Mucosa of rectum (tissue), 2 donors: ENCODE measurements around the gene PFDN6.
A peak's percentile ranks its signal among the peaks of the same experiment; 100 is the strongest.
"Not testable (repeated sequence)": the region's sequence is repeated elsewhere in the genome, so short reads cannot be mapped to it uniquely, and the experiment has no call there.

Source experiments
- H3K27ac ChIP-seq, 2 donors: one replicate each; pipeline ENCODE4 v1.7.0; 2013; ENCODE audit warnings: inconsistent platforms in 2 of 2, low read depth in 2 of 2, low read length in 2 of 2
- H3K27me3 ChIP-seq, 2 donors: one replicate each; pipeline ENCODE4 v1.7.0; 2013; ENCODE audit warnings: low read length in 2 of 2; ENCODE audit not compliant: control insufficient read depth in 2 of 2, insufficient read depth in 2 of 2
- H3K36me3 ChIP-seq, 2 donors: one replicate each; pipeline ENCODE4 v1.7.0; 2013; ENCODE audit warnings: low read length in 2 of 2; ENCODE audit not compliant: control insufficient read depth in 2 of 2, insufficient read depth in 2 of 2
- H3K4me1 ChIP-seq, 2 donors: one replicate each; pipeline ENCODE4 v1.7.0; 2013; ENCODE audit warnings: low read length in 2 of 2, mild to moderate bottlenecking in 1 of 2; ENCODE audit not compliant: control insufficient read depth in 2 of 2, insufficient read depth in 2 of 2
- H3K4me3 ChIP-seq, 2 donors: one replicate each; pipeline ENCODE4 v1.7.0; 2013; ENCODE audit warnings: low read length in 2 of 2
- H3K9ac ChIP-seq, 2 donors: one replicate each; pipeline ENCODE4 v1.7.0; 2013; ENCODE audit warnings: low read length in 2 of 2, low read depth in 1 of 2, mild to moderate bottlenecking in 1 of 2
- H3K9me3 ChIP-seq, 2 donors: one replicate each; pipeline ENCODE4 v1.7.0; 2013; ENCODE audit warnings: low read length in 2 of 2; ENCODE audit not compliant: control insufficient read depth in 2 of 2
- donor health status: healthy.
- donor health status: Normal muscosa, but diverticular disease.

The PFDN6 gene

DNA sequence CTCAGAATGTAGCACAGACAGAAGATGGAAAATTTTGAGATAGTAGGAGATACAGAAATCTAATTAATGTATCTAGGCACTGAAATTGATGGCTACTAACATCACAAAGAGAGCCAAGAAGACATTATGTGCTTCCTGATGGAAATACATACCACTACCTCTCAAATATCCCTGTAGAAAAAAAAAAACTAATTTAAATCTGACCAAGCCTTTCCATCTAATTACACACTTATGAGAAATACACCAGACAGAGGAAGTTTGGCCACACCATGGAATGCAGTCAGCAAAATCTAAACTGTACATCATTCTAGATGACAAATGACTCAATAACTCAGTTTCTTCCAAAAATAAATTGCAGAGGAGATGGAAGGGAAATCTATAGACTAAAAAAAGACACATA lies 36.6 kb upstream of the PFDN6 start:
- Histone ChIP-seq H3K9ac (no peak overlapping the region), H3K36me3 (peaks cover 0 to 17% of the 10 kb centered on the region in 2 donors), H3K9me3 (no peaks in the 10 kb centered on the region), H3K27ac (no peak overlapping the region), H3K4me3 (no peak overlapping the region), H3K27me3 (no peaks in the 10 kb centered on the region), H3K4me1 (peaks cover 17 to 21% of the 10 kb centered on the region in 2 donors)

DNA sequence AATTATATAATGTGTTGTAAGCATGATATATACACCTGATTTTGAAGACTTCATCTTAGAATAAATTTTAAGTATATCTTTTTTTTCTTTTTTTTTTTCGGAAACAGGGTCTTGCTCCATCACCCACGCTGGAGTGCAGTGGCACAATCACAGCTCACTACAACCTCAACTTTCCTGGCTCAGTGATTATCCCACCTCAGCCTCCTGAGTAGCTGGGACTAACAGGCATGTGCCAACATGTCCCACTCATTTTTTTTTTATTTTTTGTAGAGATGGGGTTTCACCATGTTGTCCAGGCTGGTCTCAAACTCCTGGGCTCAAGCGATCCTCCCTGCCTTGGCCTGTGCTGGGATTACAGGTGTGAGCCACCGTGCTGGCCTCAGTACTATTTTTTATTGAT lies 34.8 kb upstream of the PFDN6 start:
- H3K4me1 ChIP-seq, result peaks cover 7 to 9% of the 10 kb centered on the region in 2 donors
- H3K4me3 ChIP-seq, result no peak overlapping the region
- no peaks in the 10 kb centered on the region for H3K9me3 ChIP-seq
- H3K36me3 ChIP-seq, result peaks cover 4 to 22% of the 10 kb centered on the region in 2 donors
- H3K27ac ChIP-seq, result no peak overlapping the region
- H3K27me3 ChIP-seq, result no peaks in the 10 kb centered on the region
- H3K9ac ChIP-seq, result no peak overlapping the region

DNA sequence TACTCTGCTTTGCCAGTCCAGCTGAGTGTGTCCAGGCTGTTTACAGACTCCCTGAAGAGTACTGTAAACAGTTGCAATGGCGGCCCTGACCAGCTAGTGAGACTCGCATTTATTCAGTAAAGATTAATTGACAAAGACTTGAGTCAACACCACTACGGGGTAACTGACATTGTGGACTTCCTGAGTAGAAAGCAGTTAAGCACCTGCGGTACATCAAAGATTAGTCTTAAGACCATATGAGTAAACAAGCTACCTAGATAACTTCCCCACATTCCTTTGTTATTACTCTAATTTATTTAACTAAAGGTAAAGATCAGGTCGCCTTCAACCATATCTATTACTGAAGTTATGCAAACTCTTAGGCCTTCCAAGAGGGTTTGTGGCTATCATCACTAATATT lies 30.4 kb upstream of the PFDN6 start:
- Histone ChIP-seq H3K4me3 (no peak overlapping the region), H3K27ac (no peak overlapping the region), H3K9ac (no peak overlapping the region), H3K27me3 (no peaks in the 10 kb centered on the region), H3K4me1 (no peaks in the 10 kb centered on the region), H3K36me3 (peaks cover 18 to 27% of the 10 kb centered on the region in 2 donors), H3K9me3 (no peaks in the 10 kb centered on the region)

DNA sequence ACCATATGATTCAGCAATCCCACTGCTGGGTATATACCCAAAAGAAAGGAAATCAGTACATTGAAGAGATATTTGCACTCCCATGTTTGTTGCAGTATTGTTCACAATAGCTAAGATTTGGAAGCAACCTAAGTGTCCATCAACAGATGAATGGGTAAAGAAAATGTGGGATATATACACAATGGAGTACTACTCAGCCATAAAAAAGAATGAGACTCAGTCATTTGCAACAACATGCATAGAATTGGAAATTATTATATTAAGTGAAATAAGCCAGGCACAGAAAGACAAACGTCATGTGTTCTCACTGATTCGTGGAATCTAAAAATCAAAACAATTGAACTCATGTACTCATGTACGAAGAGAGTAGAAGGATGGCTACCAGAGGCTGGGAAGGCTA lies 26.9 kb upstream of the PFDN6 start:
- H3K4me1 ChIP-seq, H3K9ac ChIP-seq, H3K27ac ChIP-seq, H3K4me3 ChIP-seq, H3K9me3 ChIP-seq, H3K27me3 ChIP-seq: not testable (repeated sequence)
- H3K36me3 ChIP-seq, result peaks cover 41 to 56% of the 10 kb centered on the region in 2 donors

DNA sequence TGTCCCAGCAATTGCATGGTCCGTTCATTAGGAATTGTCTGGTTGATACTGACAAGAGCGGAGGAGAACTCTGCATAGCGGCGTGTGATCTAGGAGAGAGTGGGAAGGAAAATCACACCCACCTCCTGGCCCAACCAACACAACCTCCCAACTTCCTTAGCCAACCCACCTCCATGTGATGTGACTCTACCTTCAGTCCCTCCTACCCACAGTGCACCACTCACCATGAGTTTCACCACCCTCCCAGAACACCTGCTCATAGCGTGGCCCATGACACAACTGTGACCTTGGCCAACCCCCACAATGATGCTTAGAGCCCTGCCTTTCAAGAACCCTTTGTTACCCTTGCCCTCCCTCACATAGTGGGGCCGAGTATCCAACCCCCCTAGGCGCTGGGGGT lies 25.4 kb upstream of the PFDN6 start:
- no peaks in the 10 kb centered on the region for H3K9me3 ChIP-seq
- H3K27ac ChIP-seq, result no peak overlapping the region
- H3K27me3 ChIP-seq, result no peaks in the 10 kb centered on the region
- H3K4me3 ChIP-seq, result no peak overlapping the region
- no peak overlapping the region for H3K9ac ChIP-seq
- no peaks in the 10 kb centered on the region for H3K4me1 ChIP-seq
- H3K36me3 ChIP-seq, result peaks cover 42 to 64% of the 10 kb centered on the region in 2 donors

DNA sequence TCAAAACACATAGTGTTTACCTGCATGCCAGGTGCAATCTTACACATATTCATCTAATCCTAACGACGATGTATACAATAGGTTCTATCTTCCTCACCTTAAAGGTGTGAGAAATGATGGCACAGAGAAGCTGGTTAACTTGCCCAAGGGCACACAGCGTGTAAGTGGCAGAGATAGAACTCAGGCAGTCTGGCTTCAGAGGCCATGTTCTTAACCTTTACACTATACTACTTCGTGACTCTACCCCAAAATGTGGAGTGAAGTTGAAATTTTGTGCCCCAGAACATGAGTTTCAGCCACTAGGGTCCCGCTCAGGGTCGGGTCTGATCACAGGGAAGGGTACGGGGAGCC lies 18.3 kb upstream of the PFDN6 start:
- Histone ChIP-seq H3K9ac (peak overlapping the region; percentile 95), H3K4me1 (peaks cover 34 to 43% of the 10 kb centered on the region in 2 donors), H3K27me3 (no peaks in the 10 kb centered on the region), H3K27ac (peak overlapping the region; percentile 94 to 95), H3K36me3 (peaks cover 41 to 50% of the 10 kb centered on the region in 2 donors), H3K9me3 (no peaks in the 10 kb centered on the region), H3K4me3 (peak overlapping the region; percentile 86 to 98)

GRCh38 chr6:33271468-33272274 lies 17.7 kb upstream of the PFDN6 start, which contains the start of the genes RPS18 and VPS52:
RPS18 (plus strand) TSS chr6:33272075; CDS start chr6:33272120, 45 bp downstream.
VPS52 (minus strand) TSS chr6:33271876; CDS start chr6:33271675, 201 bp downstream.
- H3K27ac ChIP-seq, result peak within 1 kb of the TSS; percentile 94 to 95
- peak within 1 kb of the TSS; percentile 95 for H3K9ac ChIP-seq
- H3K9me3 ChIP-seq, result no peaks in the 10 kb centered on the region
- no peaks in the 10 kb centered on the region for H3K27me3 ChIP-seq
- peaks cover 40 to 46% of the 10 kb centered on the region in 2 donors for H3K36me3 ChIP-seq
- H3K4me3 ChIP-seq, result peak within 1 kb of the TSS; percentile 86 to 98
- peaks cover 40 to 49% of the 10 kb centered on the region in 2 donors for H3K4me1 ChIP-seq

- Histone ChIP-seq H3K36me3 (peaks cover 32 to 37% of the 10 kb centered on the region in 2 donors), H3K4me1 (peaks cover 42 to 51% of the 10 kb centered on the region in 2 donors), H3K9ac (peak overlapping the region; percentile 80 to 95), H3K9me3 (no peaks in the 10 kb centered on the region), H3K27ac (peak overlapping the region; percentile 94 to 95), H3K27me3 (no peaks in the 10 kb centered on the region), H3K4me3 (peak overlapping the region; percentile 86 to 98)
These were observed 16.9 kb upstream of the PFDN6 start for GRCh38 chr6:33272275-33273128.

GRCh38 chr6:33273129-33273923 lies 16.1 kb upstream of the PFDN6 start:
- Histone ChIP-seq H3K36me3 (peaks cover 30 to 33% of the 10 kb centered on the region in 2 donors), H3K4me3 (peak overlapping the region; percentile 86 to 98), H3K27ac (peak overlapping the region; percentile 94 to 95), H3K9ac (peak overlapping the region; percentile 80 to 95), H3K9me3 (no peaks in the 10 kb centered on the region), H3K4me1 (peaks cover 50 to 59% of the 10 kb centered on the region in 2 donors), H3K27me3 (no peaks in the 10 kb centered on the region)
